ENCODE data around the gene DOCK4. TPM values are rescaled to one million over a fixed set of nuclear protein-coding genes. Genes with fewer than 3 reads are reported as not detected.

The DOCK4 gene
- total and polyA plus RNA-seq, 2 of the 8 experiments (the other 6 are each of a cell fraction or from before 2014, with no cell fraction given), result 5.1 to 23.6 TPM

GRCh38 chr7:111893190-111893589, 313.0 kb downstream of the DOCK4 start (continued):
- no peak for TF ChIP-seq RBBP5 (IDR thresholded peaks at IDR 0.05; ENCODE audit: borderline replicate concordance, low read depth, low read length)
- TF ChIP-seq SP2 (IDR thresholded peaks at IDR 0.05; ENCODE audit: low read length), result no peak
- TF ChIP-seq TBP (IDR thresholded peaks at IDR 0.05; ENCODE audit: low read depth, low read length), result no peak
- no peak for TF ChIP-seq HDAC2 (IDR thresholded peaks at IDR 0.05; ENCODE audit: borderline replicate concordance in 1 of 2, low read depth in 2 of 2, low read length in 2 of 2)
- TF ChIP-seq RAD21 (IDR thresholded peaks at IDR 0.05 in 1 of 2, conservative IDR thresholded peaks at IDR 0.05 in 1 of 2; ENCODE audit: low read depth in 2 of 2, low read length in 2 of 2), result no peak

Data from H1 (cell line).